Suprapubic skin (tissue), 4 donors: ENCODE measurements around the gene HORMAD2.

Source experiments
- EP300 ChIP-seq: sonication (generic); formaldehyde crosslinking; IDR thresholded peaks from one replicate; pipeline ENCODE4 v1.6.1; 2017; ENCODE audit warnings: antibody characterized with exemption
- POLR2AphosphoS5 ChIP-seq, 3 donors: sonication (generic); formaldehyde crosslinking; IDR thresholded peaks; one replicate each; pipeline ENCODE4 v1.6.1; 2017; ENCODE audit warnings: antibody characterized with exemption in 3 of 3
- TF ChIP-seq, protein P1 (sequence below), 2 donors: fragments of 200-600 bp in 1 of 2; fragments of 450-650 bp in 1 of 2; sonication (generic) in 1 of 2; IDR thresholded peaks; one replicate each; pipeline ENCODE4 v1.5.1; 2016 to 2019; ENCODE audit warnings: antibody characterized with exemption in 2 of 2, mild to moderate bottlenecking in 1 of 2, moderate library complexity in 1 of 2

DNA sequence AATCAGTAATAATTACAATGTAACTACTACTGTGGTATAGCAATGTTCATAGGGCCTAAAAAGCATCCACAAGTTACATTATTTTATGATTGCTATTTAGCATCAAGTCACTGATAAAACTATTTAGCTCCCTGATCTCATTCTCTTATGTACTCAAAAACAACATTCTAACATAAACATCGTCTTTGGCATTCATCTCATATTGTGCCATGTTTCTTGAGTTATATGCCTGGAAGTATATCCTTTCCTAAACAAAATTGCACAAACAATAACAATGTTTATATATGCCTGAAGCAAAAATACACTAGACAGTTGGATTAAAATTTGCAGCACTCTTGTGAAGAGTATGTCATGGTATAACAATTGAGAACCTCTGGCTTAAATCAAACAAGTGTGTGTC lies 34.1 kb downstream of the HORMAD2 start:
- TF ChIP-seq, protein P1, sequence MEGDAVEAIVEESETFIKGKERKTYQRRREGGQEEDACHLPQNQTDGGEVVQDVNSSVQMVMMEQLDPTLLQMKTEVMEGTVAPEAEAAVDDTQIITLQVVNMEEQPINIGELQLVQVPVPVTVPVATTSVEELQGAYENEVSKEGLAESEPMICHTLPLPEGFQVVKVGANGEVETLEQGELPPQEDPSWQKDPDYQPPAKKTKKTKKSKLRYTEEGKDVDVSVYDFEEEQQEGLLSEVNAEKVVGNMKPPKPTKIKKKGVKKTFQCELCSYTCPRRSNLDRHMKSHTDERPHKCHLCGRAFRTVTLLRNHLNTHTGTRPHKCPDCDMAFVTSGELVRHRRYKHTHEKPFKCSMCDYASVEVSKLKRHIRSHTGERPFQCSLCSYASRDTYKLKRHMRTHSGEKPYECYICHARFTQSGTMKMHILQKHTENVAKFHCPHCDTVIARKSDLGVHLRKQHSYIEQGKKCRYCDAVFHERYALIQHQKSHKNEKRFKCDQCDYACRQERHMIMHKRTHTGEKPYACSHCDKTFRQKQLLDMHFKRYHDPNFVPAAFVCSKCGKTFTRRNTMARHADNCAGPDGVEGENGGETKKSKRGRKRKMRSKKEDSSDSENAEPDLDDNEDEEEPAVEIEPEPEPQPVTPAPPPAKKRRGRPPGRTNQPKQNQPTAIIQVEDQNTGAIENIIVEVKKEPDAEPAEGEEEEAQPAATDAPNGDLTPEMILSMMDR (IDR thresholded peaks at IDR 0.05): no peak
- no peak for TF ChIP-seq EP300
- TF ChIP-seq POLR2AphosphoS5 (IDR thresholded peaks at IDR 0.05): no peak
